OCI-LY7 (cell line): ENCODE measurements around the gene ELN.

Experiments
- EZH2phosphoT487 ChIP-seq: fragments of 200-600 bp; sonication (generic); IDR thresholded peaks from 2 replicates; pipeline ENCODE4 v1.6.1; 2018; ENCODE audit warnings: low read depth, borderline replicate concordance, mild to moderate bottlenecking, mixed run types, antibody characterized with exemption, low read length, moderate library complexity, mixed read lengths
- TF ChIP-seq, protein P1 (sequence below): fragments of 200-600 bp; sonication (generic); conservative IDR thresholded peaks from 2 replicates; pipeline ENCODE4 v1.5.1; 2014; ENCODE audit warnings: mild to moderate bottlenecking, antibody characterized with exemption, low read length, moderate library complexity, mixed read lengths

DNA sequence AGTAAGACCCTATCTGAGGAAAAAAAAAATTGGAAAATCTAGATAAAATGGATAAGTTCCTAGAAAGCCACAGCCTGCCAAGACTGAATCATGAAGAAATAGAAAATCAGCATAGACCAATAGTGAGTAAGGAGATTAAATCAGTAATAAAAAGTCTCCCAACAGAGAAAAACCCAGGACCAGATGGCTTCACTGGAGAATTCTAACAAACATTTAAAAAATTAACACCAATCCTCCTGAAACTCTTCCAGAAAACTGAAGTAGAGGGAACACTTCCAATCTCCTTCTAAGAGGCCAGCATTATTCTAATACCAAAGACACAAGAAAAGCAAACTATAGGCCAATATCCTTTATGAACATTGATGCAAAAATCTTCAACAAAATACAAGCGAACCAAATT, 46.8 kb downstream of the ELN start:
- TF ChIP-seq, protein P1, sequence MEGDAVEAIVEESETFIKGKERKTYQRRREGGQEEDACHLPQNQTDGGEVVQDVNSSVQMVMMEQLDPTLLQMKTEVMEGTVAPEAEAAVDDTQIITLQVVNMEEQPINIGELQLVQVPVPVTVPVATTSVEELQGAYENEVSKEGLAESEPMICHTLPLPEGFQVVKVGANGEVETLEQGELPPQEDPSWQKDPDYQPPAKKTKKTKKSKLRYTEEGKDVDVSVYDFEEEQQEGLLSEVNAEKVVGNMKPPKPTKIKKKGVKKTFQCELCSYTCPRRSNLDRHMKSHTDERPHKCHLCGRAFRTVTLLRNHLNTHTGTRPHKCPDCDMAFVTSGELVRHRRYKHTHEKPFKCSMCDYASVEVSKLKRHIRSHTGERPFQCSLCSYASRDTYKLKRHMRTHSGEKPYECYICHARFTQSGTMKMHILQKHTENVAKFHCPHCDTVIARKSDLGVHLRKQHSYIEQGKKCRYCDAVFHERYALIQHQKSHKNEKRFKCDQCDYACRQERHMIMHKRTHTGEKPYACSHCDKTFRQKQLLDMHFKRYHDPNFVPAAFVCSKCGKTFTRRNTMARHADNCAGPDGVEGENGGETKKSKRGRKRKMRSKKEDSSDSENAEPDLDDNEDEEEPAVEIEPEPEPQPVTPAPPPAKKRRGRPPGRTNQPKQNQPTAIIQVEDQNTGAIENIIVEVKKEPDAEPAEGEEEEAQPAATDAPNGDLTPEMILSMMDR = no peak
- no peak for TF ChIP-seq EZH2phosphoT487
